WERI-Rb-1 (cell line): ENCODE results near the gene IGHMBP2.

ENCODE experiments used
- DNase-seq: peaks from one replicate; pipeline ENCODE4 v3.0.0-alpha.2; 2020
- H3K27ac ChIP-seq: fragments of 250-450 bp; sonication (Bioruptor Pico); 2 replicates; pipeline ENCODE4 v1.5.1; 2020; ENCODE audit warnings: mild to moderate bottlenecking, moderate library complexity
- H3K27me3 ChIP-seq: fragments of 250-450 bp; sonication (Bioruptor Pico); 2 replicates; pipeline ENCODE4 v1.5.1; 2021; ENCODE audit warnings: mild to moderate bottlenecking, low read depth, moderate library complexity; ENCODE audit not compliant: insufficient read depth, severe bottlenecking
- H3K36me3 ChIP-seq: fragments of 250-450 bp; sonication (Bioruptor Pico); 2 replicates; pipeline ENCODE4 v1.5.1; 2020; ENCODE audit warnings: mild to moderate bottlenecking, moderate library complexity
- H3K4me3 ChIP-seq: 2 replicates; pipeline ENCODE4 v1.5.1; 2011; ENCODE audit warnings: low read depth, mild to moderate bottlenecking, control low read depth, low read length
- H3K9me3 ChIP-seq: fragments of 250-450 bp; sonication (Bioruptor Pico); 2 replicates; pipeline ENCODE4 v1.5.1; 2021; ENCODE audit warnings: mild to moderate bottlenecking, moderate library complexity; ENCODE audit not compliant: severe bottlenecking
- TF ChIP-seq, protein P1 (sequence below): IDR thresholded peaks from 2 replicates; pipeline ENCODE4 v1.5.1; 2011; ENCODE audit warnings: low read depth, mild to moderate bottlenecking, control low read depth, inconsistent platforms, low read length

IGHMBP2 gene

DNA sequence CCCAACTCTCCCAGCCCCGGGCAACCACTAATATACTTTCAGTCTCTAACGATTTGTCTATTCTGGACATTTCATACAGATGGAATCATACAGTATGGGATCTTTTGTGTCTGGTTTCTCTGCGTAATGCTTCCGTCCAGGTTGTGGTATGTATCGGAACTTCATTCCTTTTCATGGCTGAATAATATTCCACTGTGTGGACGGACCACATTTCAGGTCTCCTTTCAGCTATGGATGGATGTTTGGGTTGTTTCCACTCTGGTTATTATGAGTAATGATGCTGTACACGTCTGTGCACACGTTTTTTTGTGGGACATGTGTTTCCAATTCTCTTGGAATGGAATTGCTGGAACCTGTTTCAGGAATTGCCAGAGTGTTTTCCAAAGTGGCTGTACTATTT is 44.6 kb upstream of the IGHMBP2 start:
- H3K27me3 ChIP-seq = no peaks in the 10 kb centered on the region
- H3K9me3 ChIP-seq = no peaks in the 10 kb centered on the region
- no peak overlapping the region for H3K4me3 ChIP-seq
- H3K27ac ChIP-seq = no peak overlapping the region
- no peak for DNase-seq
- no peaks in the 10 kb centered on the region for H3K36me3 ChIP-seq
- TF ChIP-seq, protein P1, sequence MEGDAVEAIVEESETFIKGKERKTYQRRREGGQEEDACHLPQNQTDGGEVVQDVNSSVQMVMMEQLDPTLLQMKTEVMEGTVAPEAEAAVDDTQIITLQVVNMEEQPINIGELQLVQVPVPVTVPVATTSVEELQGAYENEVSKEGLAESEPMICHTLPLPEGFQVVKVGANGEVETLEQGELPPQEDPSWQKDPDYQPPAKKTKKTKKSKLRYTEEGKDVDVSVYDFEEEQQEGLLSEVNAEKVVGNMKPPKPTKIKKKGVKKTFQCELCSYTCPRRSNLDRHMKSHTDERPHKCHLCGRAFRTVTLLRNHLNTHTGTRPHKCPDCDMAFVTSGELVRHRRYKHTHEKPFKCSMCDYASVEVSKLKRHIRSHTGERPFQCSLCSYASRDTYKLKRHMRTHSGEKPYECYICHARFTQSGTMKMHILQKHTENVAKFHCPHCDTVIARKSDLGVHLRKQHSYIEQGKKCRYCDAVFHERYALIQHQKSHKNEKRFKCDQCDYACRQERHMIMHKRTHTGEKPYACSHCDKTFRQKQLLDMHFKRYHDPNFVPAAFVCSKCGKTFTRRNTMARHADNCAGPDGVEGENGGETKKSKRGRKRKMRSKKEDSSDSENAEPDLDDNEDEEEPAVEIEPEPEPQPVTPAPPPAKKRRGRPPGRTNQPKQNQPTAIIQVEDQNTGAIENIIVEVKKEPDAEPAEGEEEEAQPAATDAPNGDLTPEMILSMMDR = no peak

DNA sequence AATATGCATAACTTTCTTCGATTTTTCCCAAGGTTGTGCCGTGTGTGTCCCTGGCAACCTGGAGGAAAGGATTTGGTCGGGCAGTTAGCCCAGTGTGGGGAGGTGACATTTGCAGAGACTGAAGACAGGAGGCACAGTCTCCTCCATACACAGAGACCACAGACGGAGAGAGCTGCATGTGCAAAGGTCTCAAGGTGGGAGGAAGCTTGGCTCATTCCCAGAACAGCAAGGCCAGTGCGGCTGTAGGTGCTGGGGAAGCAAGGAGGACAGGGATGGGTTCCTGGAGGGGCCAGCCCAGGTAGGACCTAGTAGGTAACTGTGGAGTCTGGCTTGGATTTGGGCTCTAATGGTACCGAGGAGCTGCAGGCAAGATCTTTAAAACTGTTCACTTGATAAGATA is 41.3 kb upstream of the IGHMBP2 start:
- DNase-seq = no peak
- H3K9me3 ChIP-seq = no peaks in the 10 kb centered on the region
- H3K4me3 ChIP-seq = no peak overlapping the region
- no peaks in the 10 kb centered on the region for H3K27me3 ChIP-seq
- H3K27ac ChIP-seq = no peak overlapping the region
- TF ChIP-seq, protein P1 = no peak
- H3K36me3 ChIP-seq = no peaks in the 10 kb centered on the region

DNA sequence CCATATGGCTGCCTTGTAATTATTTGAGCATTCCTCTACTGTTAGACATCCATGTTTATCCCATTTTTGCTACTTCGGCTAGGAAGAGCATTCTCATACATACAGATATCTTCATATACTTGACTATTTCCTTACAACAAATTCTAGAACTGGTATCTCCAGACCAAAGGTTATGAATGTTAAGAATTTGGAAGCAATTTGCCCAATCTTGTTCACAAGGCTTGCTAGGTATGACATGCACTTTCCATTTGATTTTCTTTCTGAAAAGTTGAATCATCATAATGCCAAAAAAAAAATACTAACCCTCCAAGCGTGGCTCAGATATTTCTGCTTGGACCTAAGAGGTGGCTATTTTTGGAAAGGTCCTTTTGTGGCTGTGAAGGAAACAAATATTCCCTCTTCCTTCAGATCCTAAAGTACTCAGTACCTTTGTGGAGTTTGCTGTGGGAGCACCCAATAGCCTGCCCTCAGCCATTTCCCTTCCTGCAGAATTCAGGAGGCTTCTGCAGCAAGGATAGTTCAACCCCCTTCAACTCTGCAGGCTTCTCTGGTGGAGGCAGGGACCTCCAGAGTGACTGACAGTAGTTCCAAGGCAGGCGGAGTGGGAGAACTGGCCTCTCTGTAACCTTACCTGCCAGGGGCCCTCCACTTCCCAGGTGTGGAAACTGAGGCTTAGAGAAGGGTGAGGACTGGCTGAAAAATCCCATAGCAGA is 40.0 kb upstream of the IGHMBP2 start:
- no peak for DNase-seq
- no peak overlapping the region for H3K27ac ChIP-seq
- H3K27me3 ChIP-seq = no peaks in the 10 kb centered on the region
- H3K36me3 ChIP-seq = no peaks in the 10 kb centered on the region
- TF ChIP-seq, protein P1 = no peak
- no peaks in the 10 kb centered on the region for H3K9me3 ChIP-seq
- no peak overlapping the region for H3K4me3 ChIP-seq

DNA sequence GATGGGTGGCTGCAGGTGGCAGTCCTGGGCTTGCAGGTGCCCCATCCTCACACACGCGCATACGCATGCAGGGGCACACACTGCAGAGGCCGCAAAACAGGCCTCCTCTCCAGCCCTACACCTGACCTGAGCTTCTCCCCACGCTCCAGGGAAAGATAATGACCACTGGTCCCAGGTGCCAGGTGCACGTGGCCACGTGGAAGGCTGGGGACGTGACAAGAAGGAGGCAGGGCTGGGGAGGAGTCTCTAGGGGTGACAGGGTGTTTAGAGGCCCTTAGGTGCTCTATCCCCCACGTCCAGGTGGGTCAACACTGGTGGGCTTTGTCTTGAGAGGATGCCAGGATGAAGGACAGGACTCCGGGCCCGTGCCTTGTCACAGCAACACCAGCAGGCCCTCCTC is 38.5 kb upstream of the IGHMBP2 start:
- Histone ChIP-seq H3K27ac (no peak overlapping the region), H3K36me3 (no peaks in the 10 kb centered on the region), H3K4me3 (no peak overlapping the region), H3K9me3 (no peaks in the 10 kb centered on the region), H3K27me3 (no peaks in the 10 kb centered on the region)
- no peak for DNase-seq
- TF ChIP-seq, protein P1 = no peak

DNA sequence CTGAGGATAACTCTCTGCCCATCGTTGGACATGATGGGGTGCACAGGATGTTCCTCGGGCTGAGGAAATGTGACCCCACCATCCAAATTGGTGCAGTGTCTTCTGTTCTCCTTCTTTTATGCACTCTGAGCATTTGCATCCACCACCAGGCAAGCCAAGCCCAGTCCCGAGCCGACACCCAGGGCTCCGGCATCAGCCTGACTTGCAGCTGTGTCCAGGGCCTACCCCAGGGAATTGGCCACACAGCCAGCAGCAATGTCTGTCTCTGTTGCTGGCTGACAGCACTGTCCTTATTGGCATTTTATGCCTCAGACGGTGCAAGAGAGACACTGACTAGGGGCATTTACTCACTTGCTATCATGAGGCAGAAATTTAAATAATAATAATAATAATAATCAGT is 36.6 kb upstream of the IGHMBP2 start:
- TF ChIP-seq, protein P1 = no peak
- Histone ChIP-seq H3K4me3 (no peak overlapping the region), H3K27me3 (no peaks in the 10 kb centered on the region), H3K9me3 (no peaks in the 10 kb centered on the region), H3K27ac (no peak overlapping the region), H3K36me3 (no peaks in the 10 kb centered on the region)
- DNase-seq = no peak
